ENCODE results near the gene NRXN3.

GRCh38 chr14:78335531-78335930, 165.4 kb downstream of the NRXN3 start:
- TF ChIP-seq CTCF (tag by site-specific recombination; IDR thresholded peaks at IDR 0.05) (no peak), ATF2 (tag by site-specific recombination; IDR thresholded peaks at IDR 0.05; ENCODE audit: low read depth) (no peak), ZNF274 (IDR thresholded peaks at IDR 0.05; ENCODE audit: low read length) (no peak), ZNF274 (tag by site-specific recombination; IDR thresholded peaks at IDR 0.05; ENCODE audit: borderline replicate concordance) (no peak), ZNF221 (tag by site-specific recombination; IDR thresholded peaks at IDR 0.05; ENCODE audit: borderline replicate concordance) (no peak), ZNF830 (tag by site-specific recombination; IDR thresholded peaks at IDR 0.05; ENCODE audit: low read depth) (no peak), ZNF629 (tag by site-specific recombination; IDR thresholded peaks at IDR 0.05) (no peak), ZFP37 (tag by site-specific recombination; IDR thresholded peaks at IDR 0.05) (no peak), ZNF175 (tag by site-specific recombination; IDR thresholded peaks at IDR 0.05) (no peak), ZNF362 (tag by site-specific recombination; IDR thresholded peaks at IDR 0.05) (no peak), ZNF791 (tag by site-specific recombination; IDR thresholded peaks at IDR 0.05) (no peak), RBAK (tag by site-specific recombination; IDR thresholded peaks at IDR 0.05) (no peak), ZNF18 (tag by site-specific recombination; IDR thresholded peaks at IDR 0.05) (no peak), SP2 (tag by site-specific recombination; IDR thresholded peaks at IDR 0.05) (no peak)
